HEK293T (cell line): ENCODE measurements around the gene ABLIM2.

Source experiments
- CTCF ChIA-PET: fragments of 350-600 bp; formaldehyde crosslinking; extraction: SDS; loops from one replicate; lab custom pipeline; 2021; ENCODE audit warnings: antibody characterized with exemption, inconsistent platforms; lab: Yijun Ruan, JAX
- POLR2A ChIA-PET: fragments of 350-600 bp; formaldehyde crosslinking; extraction: SDS; loops from one replicate; lab custom pipeline; 2020; ENCODE audit warnings: antibody characterized with exemption, inconsistent platforms; lab: Yijun Ruan, JAX
- DNase-seq: peaks from one replicate; pipeline ENCODE4 v3.0.0; 2012; ENCODE audit warnings: mixed read lengths; ENCODE audit errors: extremely low spot score
- ARNT ChIP-seq: fragments of 450-650 bp; IDR thresholded peaks from 2 replicates; pipeline ENCODE4 v1.6.1; 2017; ENCODE audit warnings: mild to moderate bottlenecking
- BHLHE40 ChIP-seq: fragments of 450-650 bp; IDR thresholded peaks from 2 replicates; pipeline ENCODE4 v1.6.1; 2016; ENCODE audit warnings: mild to moderate bottlenecking, moderate library complexity, borderline replicate concordance
- CTBP1 ChIP-seq: fragments of 450-650 bp; IDR thresholded peaks from 2 replicates; pipeline ENCODE4 v1.6.1; 2016; ENCODE audit warnings: borderline replicate concordance
- ELF4 ChIP-seq: fragments of 450-650 bp; IDR thresholded peaks from 2 replicates; pipeline ENCODE4 v1.6.1; 2017; ENCODE audit warnings: antibody characterized with exemption
- FOXA1 ChIP-seq: fragments of 450-650 bp; IDR thresholded peaks from 2 replicates; pipeline ENCODE4 v1.6.1; 2016; ENCODE audit warnings: mild to moderate bottlenecking
- FOXK2 ChIP-seq: fragments of 450-650 bp; IDR thresholded peaks from 2 replicates; pipeline ENCODE4 v1.6.1; 2016; ENCODE audit warnings: mild to moderate bottlenecking
- FOXM1 ChIP-seq: fragments of 450-650 bp; IDR thresholded peaks from 2 replicates; pipeline ENCODE4 v1.6.1; 2017; ENCODE audit warnings: mild to moderate bottlenecking, borderline replicate concordance
- HDGF ChIP-seq: fragments of 450-650 bp; IDR thresholded peaks from 2 replicates; pipeline ENCODE4 v1.6.1; 2017; ENCODE audit warnings: antibody characterized with exemption, borderline replicate concordance
- L3MBTL2 ChIP-seq: fragments of 450-650 bp; conservative IDR thresholded peaks from 2 replicates; pipeline ENCODE4 v1.6.1; 2016; ENCODE audit warnings: mild to moderate bottlenecking
- LEF1 ChIP-seq: fragments of 450-650 bp; IDR thresholded peaks from 2 replicates; pipeline ENCODE4 v1.6.1; 2017; ENCODE audit warnings: mild to moderate bottlenecking, borderline replicate concordance
- NFRKB ChIP-seq: fragments of 450-650 bp; IDR thresholded peaks from 2 replicates; pipeline ENCODE4 v1.6.1; 2016; ENCODE audit warnings: mild to moderate bottlenecking, moderate library complexity
- PKNOX1 ChIP-seq: fragments of 450-650 bp; IDR thresholded peaks from 2 replicates; pipeline ENCODE4 v1.6.1; 2016
- SP1 ChIP-seq: fragments of 450-650 bp; IDR thresholded peaks from 2 replicates; pipeline ENCODE4 v1.6.1; 2017
- SUZ12 ChIP-seq: fragments of 450-650 bp; IDR thresholded peaks from 2 replicates; pipeline ENCODE4 v1.6.1; 2016; ENCODE audit warnings: mild to moderate bottlenecking
- TARDBP ChIP-seq: fragments of 450-650 bp; IDR thresholded peaks from 2 replicates; pipeline ENCODE4 v1.6.1; 2016
- ZNF384 ChIP-seq: fragments of 450-650 bp; IDR thresholded peaks from 2 replicates; pipeline ENCODE4 v1.6.1; 2016

The ABLIM2 gene

DNA sequence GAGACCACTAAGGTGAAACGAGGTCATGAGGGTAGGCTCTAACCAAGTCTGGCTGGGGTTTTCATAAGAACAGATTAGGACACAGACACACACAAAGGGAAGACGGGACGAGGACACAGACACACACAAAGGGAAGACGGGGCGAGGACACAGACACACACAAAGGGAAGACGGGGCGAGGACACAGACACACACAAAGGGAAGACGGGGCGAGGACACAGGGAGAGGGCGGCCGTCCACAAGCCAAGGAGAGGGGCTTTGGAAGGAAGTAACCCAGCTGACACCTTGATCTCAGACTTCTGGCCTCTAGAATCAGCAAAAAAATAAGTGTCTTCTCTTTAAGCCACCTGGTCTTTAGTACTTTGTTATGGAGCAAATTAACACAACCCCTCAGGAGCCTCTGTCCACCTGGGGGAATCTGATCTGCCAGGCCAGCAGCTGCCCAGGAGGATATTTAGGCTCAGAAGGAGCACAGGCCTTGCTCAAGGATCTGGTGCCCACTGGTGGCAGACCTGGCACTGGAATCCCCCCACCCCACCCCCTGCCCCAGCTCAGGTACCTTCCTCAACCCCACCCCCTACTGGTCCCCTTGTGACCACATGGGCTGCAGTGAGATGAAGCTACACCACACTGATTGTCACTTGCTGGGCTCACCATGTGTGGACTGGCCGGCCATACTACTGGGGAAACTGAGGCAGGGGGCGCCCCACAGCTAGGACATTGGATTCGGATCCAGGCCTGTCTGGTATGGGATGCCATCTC lies 2.8 kb downstream of the ABLIM2 start:
- POLR2A ChIA-PET: no interaction called here
- no peak for TF ChIP-seq SP1
- no peak for TF ChIP-seq L3MBTL2
- no peak for TF ChIP-seq ELF4
- TF ChIP-seq CTBP1: no peak
- TF ChIP-seq BHLHE40: no peak
- TF ChIP-seq SUZ12: no peak
- TF ChIP-seq TARDBP: no peak
- TF ChIP-seq LEF1: no peak
- no peak for TF ChIP-seq FOXA1
- no peak for TF ChIP-seq ZNF384
- TF ChIP-seq PKNOX1: no peak
- no peak for TF ChIP-seq FOXM1
- TF ChIP-seq FOXK2: no peak
- TF ChIP-seq ARNT: no peak
- no peak for TF ChIP-seq NFRKB
- no peak for TF ChIP-seq HDGF
- DNase-seq: no peak
- CTCF ChIA-PET: interaction anchor here (0.5 kb wide), 1 partner anchor 211 kb away, joined by 3 read pairs; no protein-coding TSS in a partner anchor

GRCh38 chr4:8155048-8155447 lies 3.6 kb downstream of the ABLIM2 start:
- TF ChIP-seq FOXM1: no peak
- TF ChIP-seq L3MBTL2: no peak
- no peak for TF ChIP-seq FOXK2
- TF ChIP-seq ARNT: no peak
- TF ChIP-seq NFRKB: no peak
- no peak for TF ChIP-seq BHLHE40
- TF ChIP-seq ELF4: no peak
- no peak for TF ChIP-seq SP1
- TF ChIP-seq FOXA1: no peak
- TF ChIP-seq PKNOX1: no peak
- no peak for TF ChIP-seq SUZ12
- TF ChIP-seq CTBP1: no peak
- no peak for TF ChIP-seq TARDBP
- TF ChIP-seq HDGF: no peak
- no peak for TF ChIP-seq LEF1
- no peak for TF ChIP-seq ZNF384
- ChIA-PET POLR2A (no interaction called here), CTCF (no interaction called here)
- no peak for DNase-seq

GRCh38 chr4:8153441-8153840 lies 5.2 kb downstream of the ABLIM2 start:
- CTCF ChIA-PET: no interaction called here
- POLR2A ChIA-PET: no interaction called here
- TF ChIP-seq BHLHE40 (no peak), FOXK2 (no peak), L3MBTL2 (no peak), SUZ12 (no peak), ARNT (no peak), NFRKB (no peak), PKNOX1 (no peak), TARDBP (no peak), FOXM1 (no peak), ELF4 (no peak)
- no peak for DNase-seq

DNA sequence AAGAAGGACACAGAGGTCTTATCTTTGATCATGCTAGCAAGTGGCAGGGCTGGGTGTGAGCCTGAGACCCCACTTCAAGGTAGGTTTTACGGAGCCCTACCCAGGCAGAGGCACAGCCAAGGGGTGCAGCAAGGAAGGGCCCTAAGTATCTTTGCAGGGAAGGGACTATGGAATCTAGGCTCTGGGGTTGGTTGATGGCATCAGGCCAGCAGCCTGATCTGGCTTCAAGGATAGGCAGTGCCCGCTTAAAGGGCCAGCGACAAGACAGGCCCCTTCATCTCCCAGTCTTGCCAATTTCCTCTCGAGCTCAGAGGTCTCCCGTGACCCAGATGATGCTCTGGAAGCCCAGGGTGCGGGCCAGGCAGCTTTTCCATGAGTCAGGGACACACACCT lies 5.8 kb downstream of the ABLIM2 start:
- CTCF ChIA-PET: no interaction called here
- DNase-seq: no peak
- POLR2A ChIA-PET: no interaction called here
- no peak for TF ChIP-seq ELF4

GRCh38 chr4:8152090-8152864 lies 6.3 kb downstream of the ABLIM2 start:
- POLR2A ChIA-PET: no interaction called here
- CTCF ChIA-PET: no interaction called here
- DNase-seq: no peak
- TF ChIP-seq ARNT: no peak
- TF ChIP-seq FOXM1: no peak
- no peak for TF ChIP-seq ELF4
- no peak for TF ChIP-seq ZNF384
- TF ChIP-seq HDGF: no peak
- TF ChIP-seq L3MBTL2: no peak
- no peak for TF ChIP-seq NFRKB
- TF ChIP-seq SUZ12: no peak
- TF ChIP-seq FOXK2: no peak

DNA sequence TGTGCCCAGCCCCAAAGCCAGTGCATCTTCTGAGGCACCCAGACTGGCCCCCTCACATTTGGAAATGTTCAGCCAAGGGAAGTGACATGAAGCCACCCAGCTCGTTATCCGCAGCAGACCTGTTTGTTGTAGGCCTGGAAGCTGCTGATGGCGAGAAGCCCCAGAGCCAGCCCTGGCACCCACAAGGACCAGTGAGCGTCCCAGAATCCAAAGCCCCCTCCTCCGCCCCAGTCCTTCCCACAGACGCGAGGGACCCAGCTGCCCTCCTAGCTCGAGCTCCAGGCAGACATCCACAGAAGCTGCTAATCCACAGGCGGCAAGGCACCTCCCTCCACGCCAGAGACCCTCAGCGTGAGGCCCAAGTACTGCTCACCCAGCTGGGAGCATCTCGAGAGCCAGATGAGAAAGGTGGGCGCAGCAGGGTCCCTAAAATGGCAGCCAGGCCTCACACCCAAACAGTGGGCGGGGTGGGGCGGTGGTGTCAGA lies 7.4 kb downstream of the ABLIM2 start:
- TF ChIP-seq LEF1 (no peak), SP1 (no peak), FOXA1 (no peak), HDGF (no peak), PKNOX1 (no peak), ARNT (no peak), CTBP1 (no peak), BHLHE40 (no peak)
- DNase-seq: no peak
- POLR2A ChIA-PET: interaction anchor here (1.3 kb wide), 1 partner anchor 8 kb away, joined by 6 read pairs; the partner anchor contains the start of gene ABLIM2
- CTCF ChIA-PET: no interaction called here
